ENCODE data around the gene TIMP4. TPM values are rescaled to one million over a fixed set of nuclear protein-coding genes. Genes with fewer than 3 reads are reported as not detected.

TIMP4 gene
- polyA plus RNA-seq, 1 of the 3 experiments (the other 2 are of a cell fraction): not detected

GRCh38 chr3:12175844-12176453 is 17.2 kb upstream of the TIMP4 start (continued):
- TF ChIP-seq REST (IDR thresholded peaks at IDR 0.05; ENCODE audit: low read depth, low read length): no peak

GRCh38 chr3:12175137-12175593 is 16.5 kb upstream of the TIMP4 start:
- H3K27me3 ChIP-seq (ENCODE audit: insufficient read depth): no peaks in the 10 kb centered on the region
- WGBS (ENCODE audit: low lambda C conversion rate): 55% methylated on average over 1 of the region's 1 CpG
- peaks cover 0 to 4% of the 10 kb centered on the region in 2 experiments; a peak in 2 of 4 replicates for H3K4me1 ChIP-seq (ENCODE audit: control insufficient read depth in 1 of 2, insufficient read depth in 2 of 2, low read depth in 1 of 2, low read length in 1 of 2)
- H3K36me3 ChIP-seq (replicated peaks in 1 of 2; ENCODE audit: control insufficient read depth in 1 of 2, insufficient read depth in 2 of 2, low read length in 1 of 2): no peaks in the 10 kb centered on the region
- H3K9me2 ChIP-seq: no peaks in the 10 kb centered on the region
- H3K4me2 ChIP-seq: no peak overlapping the region
- no peak for DNase-seq
- no peak overlapping the region for H2AFZ ChIP-seq (ENCODE audit: low read depth)
- POLR2A ChIA-PET: interaction anchor here (0.6 kb wide), 1 partner anchor 22 kb away, joined by 3 read pairs; no protein-coding TSS in a partner anchor
- H3F3A ChIP-seq (replicated peaks; ENCODE audit: insufficient read depth): no peaks in the 10 kb centered on the region
- no peak overlapping the region for H3K4me3 ChIP-seq (ENCODE audit: low read depth in 2 of 2, low read length in 1 of 2)
- no peak overlapping the region for H3K27ac ChIP-seq (ENCODE audit: low read depth in 2 of 2, low read length in 1 of 2)
- no peak overlapping the region for H3K9ac ChIP-seq
- no peaks in the 10 kb centered on the region for H3K9me3 ChIP-seq
- H3K79me2 ChIP-seq (ENCODE audit: insufficient read depth): no peaks in the 10 kb centered on the region
- no peak for TF ChIP-seq CHD2 (IDR thresholded peaks at IDR 0.05; ENCODE audit: low read length, partially characterized antibody)
- no peak for TF ChIP-seq RCOR1 (IDR thresholded peaks at IDR 0.05; ENCODE audit: low read length)
- TF ChIP-seq MXI1 (IDR thresholded peaks at IDR 0.05; ENCODE audit: low read depth, low read length): no peak
- TF ChIP-seq TAF1 (IDR thresholded peaks at IDR 0.05; ENCODE audit: borderline replicate concordance, low read depth, low read length): no peak
- TF ChIP-seq PBX3 (IDR thresholded peaks at IDR 0.05): peak; percentile 56
- TF ChIP-seq TCF12 (IDR thresholded peaks at IDR 0.05): peak; percentile 60
- TF ChIP-seq USF2 (IDR thresholded peaks at IDR 0.05; ENCODE audit: borderline replicate concordance, low read depth, low read length): no peak
- no peak for TF ChIP-seq POLR2AphosphoS5 (IDR thresholded peaks at IDR 0.05; ENCODE audit: low read depth, low read length)
- no peak for TF ChIP-seq RFX5 (IDR thresholded peaks at IDR 0.05; ENCODE audit: low read length)
- TF ChIP-seq NFIC (IDR thresholded peaks at IDR 0.05; ENCODE audit: borderline replicate concordance): no peak
- CTCF ChIA-PET: interaction anchor here (0.7 to 13.4 kb wide), 24 partner anchors 8 to 328 kb away, joined by 3 to 229 read pairs (median 10); partner anchors contain the start of gene TAMM41
- H4K20me1 ChIP-seq (ENCODE audit: insufficient read depth): no peaks in the 10 kb centered on the region

Data from SK-N-SH (cell line).